GM12878 (cell line): Measurements from ENCODE around the gene LIPG. TPM values are rescaled to one million over a fixed set of nuclear protein-coding genes. Genes with fewer than 3 reads are reported as not detected.

Experiments used
- ATAC-seq: fragments of 200-7000 bp; cut with Tn5 transposase; 3 replicates; pipeline ENCODE4 v1.9.1; 2020; ENCODE audit warnings: mild to moderate bottlenecking, moderate library complexity
- BruUV-seq: library from RNA; stranded (reverse); fragments of 400-500 nt; replicated peaks from 2 replicates; lab custom pipeline; 2021; lab: Mats Ljungman, UMichigan
- CTCF ChIA-PET: fragments of 300-600 bp; sonication (Branson Sonifier 250); formaldehyde crosslinking; extraction: SDS; loops from one replicate; lab custom pipeline; 2021; ENCODE audit warnings: inconsistent platforms; lab: Yijun Ruan, JAX
- POLR2A ChIA-PET: fragments of 350-600 bp; formaldehyde crosslinking; extraction: SDS; loops from one replicate; lab custom pipeline; 2021; ENCODE audit warnings: inconsistent platforms; lab: Charles Lee
- RAD21 ChIA-PET: fragments of 300-600 bp; sonication (Branson Sonifier 250); formaldehyde crosslinking; loops from one replicate; lab custom pipeline; 2023; ENCODE audit warnings: antibody characterized with exemption; ENCODE audit not compliant: unreplicated experiment; lab: Charles Lee
- SMC1A ChIA-PET: fragments of 300-600 bp; sonication (Branson Sonifier 250); formaldehyde crosslinking; loops from one replicate; lab custom pipeline; 2023; ENCODE audit not compliant: unreplicated experiment, uncharacterized antibody; lab: Charles Lee
- DNase-seq: peaks from one replicate; pipeline ENCODE4 v3.0.0-alpha.2; 2011; ENCODE audit warnings: low read depth, low spot score
- FAIRE-seq: peaks from 3 replicates; lab custom pipeline; 2011; peaks lifted over from hg19 to GRCh38; lab: Jason Lieb, UNC
- H2AFZ ChIP-seq: 2 replicates; pipeline ENCODE4 v1.6.0; 2011; ENCODE audit warnings: low read depth, low read length, control low read depth; ENCODE audit not compliant: control insufficient read depth
- H3K27ac ChIP-seq: 2 replicates; pipeline ENCODE4 v1.5.1; 2011; ENCODE audit warnings: control low read depth; ENCODE audit not compliant: control insufficient read depth, insufficient read depth
- H3K27me3 ChIP-seq, 2 experiments: replicated peaks in 1 of 2; 2 replicates each; pipeline versions ENCODE4 v1.6.0 to v1.6.1; 2011; ENCODE audit warnings: low read length in 1 of 2; ENCODE audit not compliant: control insufficient read depth in 2 of 2, insufficient read depth in 2 of 2
- H3K36me3 ChIP-seq, 2 experiments: 2 replicates each; pipeline ENCODE4 v1.5.1; 2011; ENCODE audit warnings: low read length in 1 of 2; ENCODE audit not compliant: control insufficient read depth in 2 of 2, insufficient read depth in 2 of 2
- H3K4me1 ChIP-seq: 2 replicates; pipeline ENCODE4 v1.6.1; 2011; ENCODE audit warnings: mild to moderate bottlenecking, low read length, moderate library complexity, mixed read lengths; ENCODE audit not compliant: control insufficient read depth, insufficient read depth
- H3K4me2 ChIP-seq: 2 replicates; pipeline ENCODE4 v1.6.0; 2011; ENCODE audit warnings: control low read depth; ENCODE audit not compliant: control insufficient read depth, insufficient read depth
- H3K4me3 ChIP-seq: fragments of 200-600 bp; sonication (generic); 2 replicates; pipeline ENCODE4 v1.5.1; 2016
- H3K79me2 ChIP-seq: 2 replicates; pipeline ENCODE4 v1.6.0; 2011; ENCODE audit warnings: low read length; ENCODE audit not compliant: control insufficient read depth, insufficient read depth
- H3K9ac ChIP-seq: 2 replicates; pipeline ENCODE4 v1.8.0; 2011; ENCODE audit warnings: low read length, control low read depth, mixed read lengths; ENCODE audit not compliant: control insufficient read depth, insufficient read depth
- H3K9me3 ChIP-seq: replicated peaks from 3 replicates; pipeline ENCODE4 v1.5.1; 2011; ENCODE audit warnings: mild to moderate bottlenecking, low read length; ENCODE audit not compliant: control insufficient read depth, insufficient read depth
- H4K20me1 ChIP-seq: 2 replicates; pipeline ENCODE4 v1.6.0; 2011; ENCODE audit not compliant: control insufficient read depth, insufficient read depth
- CREM ChIP-seq: IDR thresholded peaks from 2 replicates; pipeline ENCODE4 v1.6.1; 2014; ENCODE audit warnings: antibody characterized with exemption, low read depth
- EP300 ChIP-seq, 2 experiments: fragments of 150-350 bp in 1 of 2; IDR thresholded peaks; 2 replicates each; pipeline ENCODE4 v1.6.1; 2011 to 2012; ENCODE audit warnings: low read depth in 2 of 2, low read length in 2 of 2, borderline replicate concordance in 1 of 2, improper control_type of control experiment in 1 of 2, inconsistent platforms in 1 of 2; ENCODE audit not compliant: control insufficient read depth in 1 of 2
- HCFC1 ChIP-seq: fragments of 150-350 bp; IDR thresholded peaks from 2 replicates; pipeline ENCODE4 v1.6.1; 2014; ENCODE audit warnings: low read length
- IRF4 ChIP-seq: IDR thresholded peaks from 2 replicates; pipeline ENCODE4 v1.6.1; 2011; ENCODE audit warnings: low read depth, low read length
- JUNB ChIP-seq: IDR thresholded peaks from 2 replicates; pipeline ENCODE4 v1.6.1; 2016; ENCODE audit warnings: antibody characterized with exemption, mild to moderate bottlenecking
- MEF2A ChIP-seq: IDR thresholded peaks from 2 replicates; pipeline ENCODE4 v1.6.1; 2011; ENCODE audit warnings: low read depth, mild to moderate bottlenecking, low read length, moderate library complexity; ENCODE audit not compliant: insufficient read depth
- MYB ChIP-seq: fragments of 150-350 bp; IDR thresholded peaks from 2 replicates; pipeline ENCODE4 v1.6.1; 2014; ENCODE audit warnings: mild to moderate bottlenecking, low read depth, low read length, borderline replicate concordance
- NFIC ChIP-seq: IDR thresholded peaks from 2 replicates; pipeline ENCODE4 v1.6.1; 2012; ENCODE audit warnings: low read depth, mild to moderate bottlenecking, inconsistent platforms, low read length, moderate library complexity
- ZNF207 ChIP-seq: fragments of 450-650 bp; IDR thresholded peaks from 2 replicates; pipeline ENCODE4 v1.6.1; 2014; ENCODE audit warnings: antibody characterized with exemption, mild to moderate bottlenecking, borderline replicate concordance
- WGBS: methylation state at CpG from one replicate; pipeline ENCODE4 v1.1.6; 2016; ENCODE audit warnings: low lambda C conversion rate; ENCODE audit not compliant: insufficient replicate concordance, insufficient coverage; ENCODE audit errors: missing lambda C conversion rate; 5-methylcytosine and 5-hydroxymethylcytosine counted together
- in situ Hi-C: fragments of 300-500 bp; cut with MboI; formaldehyde crosslinking; loops from 9 replicates; pipeline ENCODE4 v1.14.3; 2018; ENCODE audit warnings: mixed read lengths
- intact Hi-C: fragments of 100-400 bp; cut with micrococcal nuclease; formaldehyde crosslinking; loops from one replicate; pipeline ENCODE4 v1.14.2; 2022; ENCODE audit not compliant: unreplicated experiment
- polyA plus RNA-seq, 11 experiments: library from polyadenylated mRNA; depleted of rRNA in 4 of 11; unstranded in 6 of 11; stranded (reverse) in 5 of 11; fragments of >200 nt; fragmentation: Nextera tagmentation in 4 of 11; fragmentation: Illumina TruSeq in 1 of 11; extraction: Ambion mirVana in 4 of 11; extraction: Trizol in 1 of 11; gene quantifications; 1 replicate in 1 of 11; 2 replicates in 10 of 11; pipeline versions ENCODE4 v1.2.1 to v1.2.3, GENCODE V29; 2011 to 2016; ENCODE audit warnings: inconsistent platforms in 2 of 11, missing spikeins in 2 of 11, low read depth in 1 of 11
- total RNA-seq, 4 experiments: library from RNA; depleted of rRNA in 3 of 4; stranded (reverse); fragments of >200 nt in 3 of 4; fragmentation: Illumina TruSeq in 1 of 4; extraction: Trizol in 1 of 4; gene quantifications; 2 replicates each; pipeline versions ENCODE4 v1.2.1 to v1.2.3, GENCODE V29; 2013 to 2021
- TF ChIP-seq, protein P1 (sequence below): fragments of 450-650 bp; conservative IDR thresholded peaks from 2 replicates; pipeline ENCODE4 v1.6.1; 2017; ENCODE audit warnings: mild to moderate bottlenecking, moderate library complexity

LIPG gene
- total and polyA plus RNA-seq, 10 of the 15 experiments (the other 5 are each of a cell fraction or from before 2014, with no cell fraction given) = 0.04 to 0.55 (median 0.18) TPM; not detected in 1

DNA sequence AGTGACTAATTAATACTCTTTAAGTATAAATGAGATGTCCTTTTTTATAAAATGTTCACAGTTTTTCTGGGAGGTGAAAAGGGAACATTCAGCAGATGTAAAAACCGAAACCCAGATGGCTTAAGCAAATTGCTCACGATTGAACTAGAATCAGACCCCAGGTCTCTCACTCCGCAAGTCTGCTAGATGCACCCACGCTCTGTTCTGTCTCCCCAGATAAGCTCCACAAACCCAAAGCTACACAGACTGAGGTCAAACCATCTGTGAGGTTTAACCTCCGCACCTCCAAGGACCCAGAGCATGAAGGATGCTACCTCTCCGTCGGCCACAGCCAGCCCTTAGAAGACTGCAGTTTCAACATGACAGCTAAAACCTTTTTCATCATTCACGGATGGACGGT, 3.2 kb downstream of the LIPG start:
- WGBS = 53% methylated on average over 9 of the region's 9 CpGs
- POLR2A ChIA-PET = no interaction called here
- Histone ChIP-seq H3K4me1 (no peaks in the 10 kb centered on the region), H3K9me3 (no peaks in the 10 kb centered on the region), H3K9ac (no peak overlapping the region), H3K36me3 (no peaks in the 10 kb centered on the region), H3K4me3 (no peak overlapping the region), H4K20me1 (no peaks in the 10 kb centered on the region), H3K79me2 (no peaks in the 10 kb centered on the region), H3K4me2 (no peak overlapping the region), H3K27ac (no peak overlapping the region), H3K27me3 (peaks cover 10 to 18% of the 10 kb centered on the region in 2 experiments; a peak in 3 of 4 replicates), H2AFZ (no peak overlapping the region)
- ATAC-seq (no peak), DNase-seq (no peak), FAIRE-seq (no peak)
- in situ Hi-C loops = no loop called here
- no peak for TF ChIP-seq IRF4
- no peak for TF ChIP-seq HCFC1
- no peak for TF ChIP-seq NFIC
- no peak for TF ChIP-seq MEF2A
- no peak for TF ChIP-seq MYB
- TF ChIP-seq EP300 (IDR thresholded peaks at IDR 0.05; ENCODE audit: borderline replicate concordance in 1 of 2, control insufficient read depth in 1 of 2, low read depth in 2 of 2, low read length in 2 of 2) = no peak
- TF ChIP-seq, protein P1, sequence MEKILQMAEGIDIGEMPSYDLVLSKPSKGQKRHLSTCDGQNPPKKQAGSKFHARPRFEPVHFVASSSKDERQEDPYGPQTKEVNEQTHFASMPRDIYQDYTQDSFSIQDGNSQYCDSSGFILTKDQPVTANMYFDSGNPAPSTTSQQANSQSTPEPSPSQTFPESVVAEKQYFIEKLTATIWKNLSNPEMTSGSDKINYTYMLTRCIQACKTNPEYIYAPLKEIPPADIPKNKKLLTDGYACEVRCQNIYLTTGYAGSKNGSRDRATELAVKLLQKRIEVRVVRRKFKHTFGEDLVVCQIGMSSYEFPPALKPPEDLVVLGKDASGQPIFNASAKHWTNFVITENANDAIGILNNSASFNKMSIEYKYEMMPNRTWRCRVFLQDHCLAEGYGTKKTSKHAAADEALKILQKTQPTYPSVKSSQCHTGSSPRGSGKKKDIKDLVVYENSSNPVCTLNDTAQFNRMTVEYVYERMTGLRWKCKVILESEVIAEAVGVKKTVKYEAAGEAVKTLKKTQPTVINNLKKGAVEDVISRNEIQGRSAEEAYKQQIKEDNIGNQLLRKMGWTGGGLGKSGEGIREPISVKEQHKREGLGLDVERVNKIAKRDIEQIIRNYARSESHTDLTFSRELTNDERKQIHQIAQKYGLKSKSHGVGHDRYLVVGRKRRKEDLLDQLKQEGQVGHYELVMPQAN = no peak
- TF ChIP-seq JUNB = no peak
- no peak for TF ChIP-seq ZNF207
- TF ChIP-seq CREM = no peak
- intact Hi-C loops = no loop called here
- RAD21 ChIA-PET = no interaction called here
- CTCF ChIA-PET = interaction anchor here (0.8 to 1.6 kb wide), 3 partner anchors 9 to 158 kb away, joined by 3 to 4 read pairs (median 3); no protein-coding TSS in a partner anchor
- no TSS peak for BruUV-seq
- SMC1A ChIA-PET = interaction anchor here (0.7 to 1.0 kb wide), 3 partner anchors 111 to 277 kb away, joined by 3 to 4 read pairs (median 3); no protein-coding TSS in a partner anchor
